KOPT-K1 (cell line): Measurements from ENCODE around the gene KLK14.

Source experiments
- H3K27ac ChIP-seq: fragments of 200-600 bp; sonication (generic); 2 replicates; pipeline ENCODE4 v1.5.1; 2016; ENCODE audit warnings: antibody characterized with exemption, mild to moderate bottlenecking, low read depth, low read length; ENCODE audit not compliant: poor library complexity, severe bottlenecking
- H3K36me3 ChIP-seq: fragments of 200-600 bp; sonication (generic); 2 replicates; pipeline ENCODE4 v1.5.1; 2017; ENCODE audit warnings: antibody characterized with exemption, mild to moderate bottlenecking, low read length, moderate library complexity; ENCODE audit not compliant: insufficient read depth
- H3K9me3 ChIP-seq: fragments of 200-600 bp; sonication (generic); 2 replicates; pipeline ENCODE4 v1.5.1; 2017; ENCODE audit warnings: antibody characterized with exemption, low read length, mild to moderate bottlenecking; ENCODE audit not compliant: insufficient read depth, poor library complexity, severe bottlenecking

KLK14 gene

GRCh38 chr19:51097796-51098195 lies 15.1 kb upstream of the KLK14 start:
- Histone ChIP-seq H3K9me3 (no peaks in the 10 kb centered on the region), H3K36me3 (peaks cover 55% of the 10 kb centered on the region), H3K27ac (no peak overlapping the region)

GRCh38 chr19:51097166-51097738 lies 14.6 kb upstream of the KLK14 start:
- H3K27ac ChIP-seq, result no peak overlapping the region
- no peaks in the 10 kb centered on the region for H3K9me3 ChIP-seq
- H3K36me3 ChIP-seq, result peaks cover 49% of the 10 kb centered on the region

DNA sequence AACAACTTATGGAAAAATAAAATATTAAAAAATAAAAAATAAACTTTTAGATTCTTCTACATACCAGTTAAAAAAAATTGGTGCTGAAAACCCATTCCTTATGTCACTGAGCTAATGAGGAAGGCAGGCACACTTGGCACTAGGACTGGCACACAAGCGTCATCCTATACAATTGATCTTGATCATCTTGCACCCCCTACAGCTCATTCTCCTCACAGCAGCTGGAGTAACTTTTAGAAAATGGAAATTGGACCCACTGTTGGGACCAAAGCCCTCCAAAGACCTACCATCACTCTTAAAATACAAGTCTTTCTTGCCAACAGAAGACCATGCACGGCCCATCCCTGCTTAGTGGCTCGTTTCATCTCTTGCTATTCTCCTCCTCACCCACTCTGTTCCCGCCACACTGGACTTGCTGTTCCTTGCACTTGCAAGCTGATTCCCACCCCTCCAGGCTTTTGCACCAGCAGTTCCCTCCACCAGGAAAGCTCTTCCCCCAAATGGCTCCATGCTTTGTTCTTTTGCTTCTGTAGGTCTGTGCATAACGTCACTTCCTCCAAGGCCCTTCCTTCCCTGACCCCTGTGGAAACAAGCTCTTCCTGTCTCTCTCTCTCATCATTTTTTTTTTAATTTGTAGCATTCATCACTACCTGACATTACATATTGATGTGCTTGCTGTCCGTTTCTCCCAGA lies 13.9 kb upstream of the KLK14 start:
- Histone ChIP-seq H3K36me3 (peaks cover 44% of the 10 kb centered on the region), H3K9me3 (no peaks in the 10 kb centered on the region), H3K27ac (no peak overlapping the region)

DNA sequence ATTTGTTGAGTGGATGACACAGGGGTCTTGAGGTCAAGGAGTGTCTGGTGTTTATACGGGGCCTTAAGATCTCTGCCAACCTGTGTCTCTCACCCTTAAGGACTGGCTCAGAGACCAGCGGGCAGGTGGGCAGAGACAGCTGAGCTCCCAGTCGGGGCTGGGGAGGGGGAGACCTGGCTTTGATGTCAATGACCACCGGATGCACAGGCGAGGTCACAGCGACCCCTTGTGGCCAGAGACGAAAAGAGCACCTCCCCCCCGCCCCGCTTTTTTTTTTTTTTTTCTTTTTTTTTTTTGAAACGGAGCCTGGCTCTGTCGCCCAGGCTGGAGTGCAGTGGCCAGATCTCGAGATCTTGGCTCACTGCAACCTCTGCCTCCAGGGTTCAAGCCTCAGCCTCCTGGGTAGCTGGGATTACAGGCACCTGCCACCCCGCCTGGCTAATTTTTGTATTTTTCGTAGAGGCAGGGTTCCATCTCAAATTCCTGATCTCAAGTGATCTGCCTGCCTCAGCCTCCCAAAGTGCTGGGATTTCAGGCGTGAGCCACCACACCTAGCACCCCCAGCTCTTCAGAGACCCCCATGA lies 12.1 kb upstream of the KLK14 start:
- Histone ChIP-seq H3K27ac (no peak overlapping the region), H3K36me3 (peaks cover 26% of the 10 kb centered on the region; the same call in 1 of the 2 replicates), H3K9me3 (no peaks in the 10 kb centered on the region)

DNA sequence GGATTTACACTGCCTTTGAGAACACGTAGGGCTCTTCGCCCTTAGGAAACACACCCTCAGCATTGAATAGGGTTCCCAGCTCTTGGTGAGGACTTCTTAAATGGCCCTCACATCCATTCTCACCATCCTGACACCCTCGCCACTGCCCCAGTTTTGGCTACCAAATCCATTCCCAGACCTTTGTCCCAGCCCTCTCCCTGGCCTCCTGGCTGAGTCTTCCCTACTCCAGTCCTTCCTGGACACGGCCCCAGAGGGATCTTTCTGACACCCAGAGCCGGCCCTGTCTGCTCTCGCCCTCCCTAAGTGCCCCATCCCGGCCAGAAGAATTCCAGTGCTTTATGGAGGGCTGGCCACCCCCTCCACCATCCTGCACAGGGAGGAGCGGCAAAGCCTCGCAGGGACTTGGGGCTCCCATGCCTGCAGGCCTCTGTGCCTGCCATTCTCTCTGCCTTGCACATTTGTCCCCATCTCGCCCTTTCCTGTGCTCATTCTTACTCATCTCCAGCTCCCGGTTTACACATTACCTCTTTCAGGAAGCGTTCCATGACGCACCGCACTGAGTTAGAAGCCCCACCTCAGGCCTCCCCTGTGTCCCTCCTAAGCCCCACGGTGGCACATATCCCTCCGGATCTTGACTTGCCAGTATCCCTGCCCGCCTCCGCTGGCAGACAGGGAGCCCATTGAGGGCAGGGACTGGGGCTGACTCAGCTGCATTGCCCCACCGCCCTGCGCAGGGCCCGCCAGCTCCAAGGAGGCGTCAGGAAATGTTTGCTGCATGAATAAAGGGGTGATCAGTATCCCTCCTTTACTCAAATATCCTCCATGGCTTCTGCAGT lies 11.0 kb upstream of the KLK14 start:
- Histone ChIP-seq H3K9me3 (no peaks in the 10 kb centered on the region), H3K27ac (no peak overlapping the region), H3K36me3 (peaks cover 18% of the 10 kb centered on the region; the same call in 1 of the 2 replicates)

GRCh38 chr19:51093101-51093500 lies 10.4 kb upstream of the KLK14 start:
- no peaks in the 10 kb centered on the region for H3K9me3 ChIP-seq
- no peak overlapping the region for H3K27ac ChIP-seq
- peaks cover 15% of the 10 kb centered on the region; the same call in 1 of the 2 replicates for H3K36me3 ChIP-seq

DNA sequence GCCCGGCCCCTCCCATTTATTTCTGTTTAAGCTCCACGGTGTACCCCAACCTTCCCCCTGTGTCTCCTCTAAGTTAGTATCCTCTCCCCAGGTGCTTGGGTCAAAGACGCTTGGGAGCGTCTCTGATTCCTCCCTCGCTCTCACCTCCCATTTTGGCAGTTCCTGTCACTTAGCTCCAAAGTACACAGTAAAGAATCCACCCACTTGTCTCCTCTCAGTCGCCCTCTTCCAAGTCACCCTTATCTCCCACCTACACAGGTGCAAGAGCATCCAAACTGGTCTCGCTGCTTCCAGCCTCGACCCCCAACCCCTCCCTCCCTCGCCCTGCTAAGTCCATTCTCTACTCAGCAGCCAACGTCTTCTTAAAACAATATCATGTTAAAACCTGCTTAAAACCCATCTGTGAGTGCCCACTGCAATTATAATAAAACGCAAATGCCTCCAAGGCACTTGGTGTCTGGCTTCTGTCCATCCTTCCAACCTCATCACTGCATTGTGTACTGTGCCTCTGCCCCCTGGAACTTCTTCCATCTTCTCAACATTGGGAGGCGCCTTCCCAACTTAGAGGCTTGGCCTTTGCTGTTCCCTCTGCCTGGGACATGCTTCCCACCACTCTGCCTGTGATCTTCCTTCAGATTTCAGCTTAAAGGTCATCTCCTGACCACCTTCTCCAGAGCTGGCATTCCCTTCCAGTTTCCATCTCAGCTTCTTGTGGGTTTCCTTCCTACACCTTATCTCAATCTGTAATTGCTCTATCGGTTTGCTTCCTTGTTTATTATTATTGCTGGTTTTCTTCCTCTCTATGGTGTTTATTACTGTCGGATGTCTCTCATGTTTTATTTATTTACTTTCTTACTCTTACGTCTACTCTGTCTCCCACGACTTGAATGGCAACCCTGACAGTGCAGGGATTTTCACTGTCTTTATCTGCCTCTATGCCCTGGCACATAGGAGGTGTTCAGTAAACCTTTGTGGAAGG lies 9.5 kb upstream of the KLK14 start:
- peaks cover 8% of the 10 kb centered on the region; the same call in 1 of the 2 replicates for H3K36me3 ChIP-seq
- H3K27ac ChIP-seq, result no peak overlapping the region
- H3K9me3 ChIP-seq, result no peaks in the 10 kb centered on the region

DNA sequence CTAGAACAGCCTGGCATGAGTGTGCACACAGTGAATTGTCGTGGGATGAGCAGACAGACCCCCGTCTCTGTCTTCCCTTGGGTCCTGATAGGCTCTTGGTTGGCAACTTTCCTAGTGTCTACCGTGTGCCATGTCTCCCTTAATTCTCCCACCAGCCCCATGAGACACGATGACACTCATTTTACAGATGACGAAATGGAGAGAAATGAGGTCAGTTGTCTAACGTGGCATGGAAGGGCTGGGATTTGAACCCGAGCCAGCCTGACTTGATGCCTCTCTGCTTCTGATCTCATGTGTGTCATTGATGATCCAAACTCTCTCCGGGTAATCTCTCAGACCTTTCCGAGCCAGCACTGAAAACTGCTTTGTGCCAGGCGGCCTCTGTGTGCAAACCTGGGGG lies 8.4 kb upstream of the KLK14 start:
- no peak overlapping the region for H3K27ac ChIP-seq
- H3K9me3 ChIP-seq, result no peaks in the 10 kb centered on the region
- H3K36me3 ChIP-seq, result no peaks in the 10 kb centered on the region

GRCh38 chr19:51090471-51090870 lies 7.8 kb upstream of the KLK14 start:
- H3K36me3 ChIP-seq, result no peaks in the 10 kb centered on the region
- H3K27ac ChIP-seq, result no peak overlapping the region
- no peaks in the 10 kb centered on the region for H3K9me3 ChIP-seq

- Histone ChIP-seq H3K27ac (no peak overlapping the region), H3K36me3 (no peaks in the 10 kb centered on the region), H3K9me3 (no peaks in the 10 kb centered on the region)
Observed at GRCh38 chr19:51089786-51090185, 7.1 kb upstream of the KLK14 start.

DNA sequence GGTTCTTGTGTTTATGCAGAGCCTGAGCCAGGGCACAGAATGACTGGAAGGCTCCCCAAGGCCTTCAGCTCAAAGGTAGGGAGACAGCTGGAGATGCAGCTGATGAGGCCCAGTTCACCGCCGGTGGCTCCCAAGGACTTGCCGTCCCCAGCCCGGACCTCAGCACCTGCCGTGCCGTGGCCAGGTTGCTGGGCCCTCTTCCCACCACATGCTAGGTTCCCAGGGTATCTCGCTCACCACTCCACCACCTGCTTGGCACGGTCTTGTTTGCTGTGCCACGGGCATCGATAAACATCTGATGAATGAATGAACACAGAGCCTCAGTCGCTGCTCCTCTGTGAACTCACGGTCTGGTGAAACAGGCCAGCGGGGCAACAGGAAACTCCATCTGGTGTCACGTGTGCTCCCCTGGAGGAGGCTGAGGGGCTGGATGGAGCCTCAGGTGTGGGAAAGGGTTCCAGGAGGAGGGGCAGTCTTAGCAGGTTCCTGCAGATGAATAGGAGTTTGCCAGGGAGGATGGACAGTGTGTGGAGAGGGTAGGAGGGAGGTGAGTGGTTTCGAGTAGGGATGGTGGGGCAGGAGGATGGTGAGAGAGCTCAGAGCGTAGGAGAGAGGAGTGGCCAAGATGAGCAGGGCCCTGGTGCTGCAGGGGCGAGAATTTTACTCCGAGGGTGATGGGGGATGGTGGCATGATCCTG lies 3.6 kb upstream of the KLK14 start:
- Histone ChIP-seq H3K9me3 (no peaks in the 10 kb centered on the region), H3K27ac (no peak overlapping the region), H3K36me3 (no peaks in the 10 kb centered on the region)

DNA sequence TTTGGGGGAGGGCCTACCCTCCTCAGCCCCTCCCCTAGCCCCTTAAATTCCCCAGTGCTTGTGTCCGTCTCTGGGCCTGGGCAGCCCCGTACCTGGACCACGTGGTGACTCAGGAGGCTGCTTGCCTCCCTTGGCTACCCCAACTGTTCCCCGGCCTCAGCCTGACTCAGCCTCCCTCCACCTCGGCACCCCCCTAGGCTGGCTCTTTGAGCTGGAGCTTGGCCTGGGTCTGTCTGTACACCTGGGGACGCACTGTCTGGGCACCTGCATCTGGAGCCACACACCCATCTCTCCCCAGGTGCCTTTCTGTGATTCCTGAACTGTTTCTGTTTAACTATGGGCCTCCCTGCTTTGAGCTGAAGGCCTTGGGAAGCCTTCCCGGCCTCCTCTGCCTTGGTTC lies 1.8 kb upstream of the KLK14 start:
- Histone ChIP-seq H3K36me3 (no peaks in the 10 kb centered on the region), H3K27ac (no peak overlapping the region), H3K9me3 (no peaks in the 10 kb centered on the region)

GRCh38 chr19:51083783-51084182 lies 1.1 kb upstream of the KLK14 start:
- Histone ChIP-seq H3K36me3 (no peaks in the 10 kb centered on the region), H3K27ac (no peak overlapping the region)

DNA sequence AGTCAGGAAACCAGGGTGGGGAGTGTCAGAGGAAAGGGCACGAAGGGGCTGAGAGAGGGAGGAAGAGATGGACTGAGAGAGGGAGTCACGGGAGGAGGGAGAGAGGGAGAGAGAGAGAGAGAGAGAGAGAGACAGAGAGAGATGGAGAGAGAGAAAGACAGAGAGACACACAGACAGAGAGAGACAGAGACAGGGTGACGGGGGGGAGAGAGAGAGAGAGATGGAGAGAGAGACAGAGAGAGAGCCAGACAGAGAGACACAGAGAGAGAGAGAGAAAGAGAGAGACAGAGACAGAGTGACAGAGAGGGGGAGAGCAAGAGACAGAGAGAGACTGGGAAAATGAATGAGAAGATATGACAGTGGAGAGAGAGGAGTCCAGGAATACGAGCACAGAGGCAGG lies 494 bp upstream of the KLK14 start:
- Histone ChIP-seq H3K9me3 (no peaks in the 10 kb centered on the region), H3K36me3 (no peaks in the 10 kb centered on the region)

More at GRCh38 chr19:51083783-51084182, 1.1 kb upstream of the KLK14 start:
- H3K9me3 ChIP-seq, result no peaks in the 10 kb centered on the region

More for the DNA sequence above, 494 bp upstream of the KLK14 start:
- no peak overlapping the region for H3K27ac ChIP-seq
